OCI-LY1 (cell line): ENCODE data around the gene KCNK2.

Source experiments
- CTCF ChIP-seq: fragments of 200-600 bp; sonication (generic), shearing (Covaris generic); IDR thresholded peaks from 2 replicates; pipeline ENCODE4 v1.5.1; 2017; ENCODE audit warnings: mild to moderate bottlenecking, antibody characterized with exemption, low read length, moderate library complexity, mixed read lengths
- EZH2 ChIP-seq: fragments of 200-600 bp; sonication (generic), shearing (Covaris generic); IDR thresholded peaks from 2 replicates; pipeline ENCODE4 v1.8.0; 2017; ENCODE audit warnings: borderline replicate concordance, mixed run types, mild to moderate bottlenecking, antibody characterized with exemption, low read length, moderate library complexity, mixed read lengths

DNA sequence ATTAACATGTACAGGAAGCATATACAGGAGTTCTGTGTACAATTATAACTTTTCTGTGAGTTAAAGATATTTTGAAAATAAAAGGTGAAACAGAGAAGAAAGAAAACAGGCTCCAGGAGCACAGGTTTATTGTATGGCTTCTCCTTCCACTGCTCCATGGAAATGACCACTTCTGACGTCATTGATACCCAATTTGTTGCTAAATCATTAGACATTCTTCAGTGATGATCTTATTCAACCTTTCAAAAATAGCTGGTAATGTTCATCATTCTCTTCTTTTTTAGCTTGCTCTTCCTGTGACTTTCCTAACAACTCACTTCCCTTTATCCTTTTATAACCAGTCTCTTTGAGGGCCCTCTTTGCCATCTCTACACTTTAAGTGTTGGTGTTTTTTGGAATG is 77.8 kb downstream of the KCNK2 start:
- TF ChIP-seq CTCF (no peak), EZH2 (no peak)
